ENCODE measurements around the gene HPCAL1.

The HPCAL1 gene

DNA sequence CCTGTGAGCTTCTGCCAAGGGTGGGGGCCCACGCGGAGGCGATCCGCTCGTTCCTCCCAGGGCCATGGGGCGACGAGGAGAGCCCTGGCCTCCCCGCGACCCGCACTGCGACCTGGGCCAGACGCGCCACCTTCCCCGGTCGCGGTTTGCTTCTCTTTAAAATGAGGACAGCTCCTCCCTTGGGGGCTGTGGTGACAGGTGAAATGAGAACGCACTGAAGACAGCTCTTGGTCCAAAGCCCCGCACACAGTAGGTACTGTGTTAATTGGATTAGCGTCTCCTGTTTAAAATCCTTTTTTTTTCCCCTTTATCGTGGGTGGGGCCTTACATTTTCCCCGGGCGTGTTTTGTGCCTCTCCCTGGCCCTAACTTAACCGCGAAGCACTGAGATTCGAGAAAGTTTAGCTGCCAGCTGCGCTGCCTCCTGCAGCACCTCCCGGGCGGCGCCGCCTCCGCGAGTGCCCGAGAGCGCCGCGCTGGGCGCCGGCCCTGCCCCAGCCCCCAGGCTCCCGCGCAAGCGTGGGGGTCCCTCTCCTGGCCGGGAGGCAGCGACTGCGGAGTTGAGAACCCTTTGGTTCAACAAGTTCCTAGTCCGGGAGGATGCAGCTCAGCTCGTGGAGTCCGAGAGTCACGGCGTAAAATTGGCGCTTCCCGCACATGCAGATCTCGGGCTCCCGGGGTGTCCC lies 1.1 kb downstream of the HPCAL1 start:
- peak; percentile 47 for DNase-seq (ENCODE audit: low spot score)

GRCh38 chr2:10304458-10305253 lies 2.0 kb downstream of the HPCAL1 start:
- no peak for DNase-seq (ENCODE audit: low spot score)

- no peak for DNase-seq (ENCODE audit: low spot score)
These were observed 2.5 kb downstream of the HPCAL1 start for GRCh38 chr2:10305254-10305635.

- DNase-seq (ENCODE audit: low spot score) = no peak
These were observed 3.0 kb downstream of the HPCAL1 start for GRCh38 chr2:10305715-10306114.

DNA sequence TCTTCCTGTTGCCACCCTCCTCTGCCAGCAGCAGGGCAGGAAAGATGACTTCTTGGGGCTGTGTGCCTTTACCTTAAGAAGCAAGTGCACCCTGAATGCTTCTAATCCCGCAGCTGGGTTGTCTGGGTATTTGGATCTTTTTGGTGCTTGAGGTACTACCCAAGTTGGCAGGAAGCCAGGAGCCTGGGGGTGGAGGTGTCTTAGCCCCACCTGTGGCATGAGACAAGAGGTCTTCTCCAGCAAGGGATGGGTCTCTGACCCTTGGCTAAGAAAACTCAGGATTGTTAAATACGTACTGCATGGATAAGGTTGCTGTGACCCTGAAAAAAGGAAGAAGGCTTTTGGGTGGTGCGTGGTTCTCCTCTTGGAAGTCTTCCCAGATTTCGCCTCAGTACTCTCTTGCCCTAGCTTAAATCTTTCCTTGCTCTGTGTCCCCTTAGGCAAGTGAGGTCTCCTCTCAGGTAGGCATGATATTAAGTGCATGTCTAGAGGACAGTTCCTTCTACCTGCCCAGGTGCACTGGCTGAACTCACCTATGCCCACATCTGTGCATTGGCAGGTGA lies 4.3 kb downstream of the HPCAL1 start:
- DNase-seq (ENCODE audit: low spot score) = no peak

DNA sequence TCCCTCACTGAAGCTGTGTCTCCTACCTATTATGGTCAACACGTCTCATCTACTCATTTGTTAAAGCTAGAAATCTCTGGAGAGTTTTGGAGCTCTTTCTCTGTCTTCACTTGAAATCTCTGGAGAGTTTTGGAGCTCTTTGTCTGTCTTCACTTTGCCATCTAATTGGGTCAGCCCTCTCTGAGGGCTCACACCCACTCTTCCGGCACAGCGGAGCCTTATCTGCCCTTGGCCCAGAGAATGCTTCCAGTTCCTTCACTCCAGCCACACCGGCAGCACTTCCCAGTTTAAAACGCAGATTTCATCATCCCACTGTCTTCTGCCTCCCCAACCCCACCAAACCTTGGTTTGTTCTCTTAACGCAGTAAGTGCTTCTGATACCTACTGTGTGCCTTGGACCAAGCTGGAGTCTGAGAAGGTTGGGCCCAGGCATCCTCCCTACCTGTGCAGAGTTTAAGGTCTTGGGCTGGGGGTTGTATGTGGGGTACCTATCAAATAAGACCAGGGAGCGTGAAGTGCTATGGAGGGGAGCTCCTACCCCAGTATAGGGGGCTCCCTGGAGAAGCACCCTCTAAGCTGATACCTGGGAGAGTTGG lies 5.0 kb downstream of the HPCAL1 start:
- no peak for DNase-seq (ENCODE audit: low spot score)

DNA sequence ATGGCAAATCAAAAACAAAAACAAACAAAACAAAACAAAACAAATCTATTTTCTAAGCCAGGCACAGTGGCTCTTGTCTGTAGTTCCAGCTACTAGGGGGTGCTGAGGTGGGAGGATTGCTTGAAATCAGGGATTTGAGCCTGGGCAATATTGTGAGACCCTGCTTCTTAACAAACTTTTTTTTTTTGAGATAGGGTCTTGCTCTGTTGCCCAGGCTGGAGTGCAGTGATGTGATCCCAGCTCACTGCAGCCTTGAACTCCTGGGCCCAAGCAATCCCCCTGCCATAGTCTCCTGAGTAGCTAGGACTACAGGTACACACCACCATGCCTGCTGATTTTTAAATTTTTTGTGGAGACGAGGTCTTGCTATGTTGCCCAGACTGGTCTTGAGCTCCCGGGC lies 6.2 kb downstream of the HPCAL1 start:
- no peak for DNase-seq (ENCODE audit: low spot score)

DNA sequence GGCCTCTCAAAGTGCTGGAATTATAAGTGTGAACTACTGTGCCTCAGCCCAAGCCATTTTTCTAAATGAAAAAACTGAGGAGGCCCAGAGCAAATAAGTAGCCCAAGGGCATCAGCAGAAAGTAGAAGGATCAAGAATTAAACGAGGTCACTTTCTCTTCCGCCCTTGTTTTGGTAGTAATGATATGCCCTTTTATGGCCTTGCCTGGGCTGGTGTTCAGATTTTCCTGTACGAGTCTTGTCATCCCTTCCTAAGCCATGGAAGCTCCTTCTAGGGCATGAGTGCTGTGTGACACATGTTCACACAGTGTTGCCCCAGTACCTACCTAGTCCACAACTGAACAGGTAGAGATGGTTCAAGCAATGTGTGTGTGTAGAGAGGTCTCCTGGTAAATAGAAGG lies 6.6 kb downstream of the HPCAL1 start:
- no peak for DNase-seq (ENCODE audit: low spot score)

GRCh38 chr2:10310309-10310888 lies 7.7 kb downstream of the HPCAL1 start:
- DNase-seq (ENCODE audit: low spot score) = no peak

GRCh38 chr2:10311736-10312135 lies 9.0 kb downstream of the HPCAL1 start:
- no peak for DNase-seq (ENCODE audit: low spot score)

GRCh38 chr2:10312437-10312957 lies 9.8 kb downstream of the HPCAL1 start:
- DNase-seq (ENCODE audit: low spot score) = no peak

DNA sequence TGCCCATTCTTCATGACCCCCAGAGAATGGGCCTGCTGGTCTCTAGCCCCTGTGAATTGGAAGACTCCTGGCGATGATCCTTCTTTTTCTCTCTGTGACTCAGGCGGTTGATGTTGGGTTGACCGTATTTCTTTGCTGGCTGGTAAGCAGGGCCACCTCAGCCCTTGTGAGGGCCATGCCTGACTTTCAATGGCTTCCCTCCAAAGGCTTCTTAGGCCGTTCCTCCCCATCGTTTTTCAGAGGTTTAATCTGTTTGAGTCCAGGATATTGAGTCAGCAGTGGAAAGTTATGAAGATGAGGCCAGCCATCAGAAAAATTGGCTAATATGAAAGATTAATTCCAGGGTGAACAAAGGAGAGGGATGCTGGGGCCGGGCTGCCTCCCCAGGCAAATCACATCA lies 13.6 kb downstream of the HPCAL1 start:
- DNase-seq (ENCODE audit: low spot score) = no peak

GRCh38 chr2:10316860-10317259 lies 14.2 kb downstream of the HPCAL1 start:
- DNase-seq (ENCODE audit: low spot score) = no peak

- no peak for DNase-seq (ENCODE audit: low spot score)
These were observed 14.9 kb downstream of the HPCAL1 start for GRCh38 chr2:10317646-10318045.

- no peak for DNase-seq (ENCODE audit: low spot score)
These were observed 15.6 kb downstream of the HPCAL1 start for GRCh38 chr2:10318345-10318744.

- no peak for DNase-seq (ENCODE audit: low spot score)
These were observed 17.3 kb downstream of the HPCAL1 start for GRCh38 chr2:10319892-10320574.

- no peak for DNase-seq (ENCODE audit: low spot score)
These were observed 17.8 kb downstream of the HPCAL1 start for GRCh38 chr2:10320575-10320931.

- no peak for DNase-seq (ENCODE audit: low spot score)
These were observed 18.2 kb downstream of the HPCAL1 start for GRCh38 chr2:10320933-10321332.

- no peak for DNase-seq (ENCODE audit: low spot score)
These were observed 18.9 kb downstream of the HPCAL1 start for GRCh38 chr2:10321622-10322021.

DNA sequence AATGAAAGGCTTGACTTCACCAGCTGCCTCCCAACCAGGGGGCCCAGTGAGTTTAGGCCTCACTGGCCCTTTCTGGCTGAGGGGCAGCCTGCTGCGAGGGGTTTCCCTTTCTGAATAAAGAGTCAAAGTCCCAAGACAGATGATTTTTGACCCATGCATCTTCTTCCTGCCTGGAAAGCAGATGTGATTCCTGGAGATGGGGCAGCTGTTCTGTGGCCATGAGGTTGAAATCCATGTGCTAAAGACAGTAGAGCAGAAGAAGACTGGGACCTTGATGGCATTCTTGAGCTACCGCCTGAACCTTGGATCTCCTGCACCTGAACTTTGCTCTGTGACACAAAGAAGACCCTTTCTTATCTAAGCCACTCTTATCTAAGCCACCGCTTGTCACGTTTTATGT lies 19.8 kb downstream of the HPCAL1 start:
- no peak for DNase-seq (ENCODE audit: low spot score)

GRCh38 chr2:10322973-10323372 lies 20.3 kb downstream of the HPCAL1 start:
- DNase-seq (ENCODE audit: low spot score) = no peak

GRCh38 chr2:10323535-10323934 lies 20.8 kb downstream of the HPCAL1 start:
- DNase-seq (ENCODE audit: low spot score) = no peak

All from Ammon's horn (tissue), 1 donor.